DLD1 (cell line): Measurements from ENCODE around the gene CRACR2A.

Experiments
- in situ Hi-C: cut with HindIII; loops from 2 replicates; pipeline ENCODE4 v1.10.0; 2017; ENCODE audit warnings: low sequenced_read_pairs

Gene CRACR2A, protein sequence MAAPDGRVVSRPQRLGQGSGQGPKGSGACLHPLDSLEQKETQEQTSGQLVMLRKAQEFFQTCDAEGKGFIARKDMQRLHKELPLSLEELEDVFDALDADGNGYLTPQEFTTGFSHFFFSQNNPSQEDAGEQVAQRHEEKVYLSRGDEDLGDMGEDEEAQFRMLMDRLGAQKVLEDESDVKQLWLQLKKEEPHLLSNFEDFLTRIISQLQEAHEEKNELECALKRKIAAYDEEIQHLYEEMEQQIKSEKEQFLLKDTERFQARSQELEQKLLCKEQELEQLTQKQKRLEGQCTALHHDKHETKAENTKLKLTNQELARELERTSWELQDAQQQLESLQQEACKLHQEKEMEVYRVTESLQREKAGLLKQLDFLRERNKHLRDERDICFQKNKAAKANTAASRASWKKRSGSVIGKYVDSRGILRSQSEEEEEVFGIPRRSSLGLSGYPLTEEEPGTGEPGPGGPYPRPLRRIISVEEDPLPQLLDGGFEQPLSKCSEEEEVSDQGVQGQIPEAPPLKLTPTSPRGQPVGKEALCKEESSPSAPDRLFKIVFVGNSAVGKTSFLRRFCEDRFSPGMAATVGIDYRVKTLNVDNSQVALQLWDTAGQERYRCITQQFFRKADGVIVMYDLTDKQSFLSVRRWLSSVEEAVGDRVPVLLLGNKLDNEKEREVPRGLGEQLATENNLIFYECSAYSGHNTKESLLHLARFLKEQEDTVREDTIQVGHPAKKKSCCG

DNA sequence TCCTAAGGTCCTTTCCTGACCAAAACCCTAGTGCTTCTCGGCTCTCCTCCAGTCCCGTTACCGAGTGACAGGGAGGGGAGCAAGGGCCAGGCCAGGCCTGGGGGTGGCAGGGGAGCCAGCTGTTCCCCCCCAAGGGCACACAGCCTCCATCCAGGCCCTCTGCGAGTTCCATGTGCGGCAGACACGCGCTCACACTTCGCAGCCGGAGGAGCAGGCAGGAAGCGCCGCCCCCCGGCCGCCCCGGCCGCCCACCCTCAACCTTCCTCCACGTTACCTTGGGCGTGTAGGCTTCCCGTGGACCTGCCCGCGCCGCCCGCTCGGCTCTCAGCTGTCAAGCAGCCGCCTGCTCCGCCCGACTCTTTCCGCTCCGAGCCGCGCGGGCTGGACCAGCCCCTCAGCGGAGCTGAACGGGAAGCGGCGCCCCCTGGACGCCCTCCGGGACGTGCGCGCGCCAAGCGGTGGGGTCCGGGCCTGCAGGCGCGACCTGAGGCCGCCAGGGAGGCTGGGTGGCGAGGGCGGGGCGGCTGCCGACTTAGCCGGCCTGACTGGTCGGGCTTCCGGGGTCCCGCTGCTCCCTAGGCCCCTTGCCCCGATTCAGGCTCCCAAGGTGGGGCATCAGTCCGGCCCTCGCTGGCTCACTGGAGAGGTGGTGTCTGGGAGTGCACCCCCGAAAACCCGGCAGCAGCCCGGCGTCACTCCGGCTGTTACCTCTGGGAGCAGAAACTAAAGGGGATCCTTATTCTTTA lies at the start of gene CRACR2A:
TSS of gene CRACR2A (minus strand) at position 369 of the 746 bp plus-strand sequence. CDS start 56,110 bp downstream, outside the sequence.
- in situ Hi-C loops = no loop called here

GRCh38 chr12:3797531-3798048 lies 44.7 kb upstream of the CRACR2A start:
- in situ Hi-C loops = no loop called here

GRCh38 chr12:3795492-3796133 lies 42.7 kb upstream of the CRACR2A start:
- in situ Hi-C loops = no loop called here

GRCh38 chr12:3795066-3795465 lies 42.2 kb upstream of the CRACR2A start:
- in situ Hi-C loops = no loop called here

GRCh38 chr12:3792623-3793288 lies 39.8 kb upstream of the CRACR2A start:
- in situ Hi-C loops = no loop called here

- in situ Hi-C loops = no loop called here
These were observed 38.5 kb upstream of the CRACR2A start for GRCh38 chr12:3791256-3791874.

DNA sequence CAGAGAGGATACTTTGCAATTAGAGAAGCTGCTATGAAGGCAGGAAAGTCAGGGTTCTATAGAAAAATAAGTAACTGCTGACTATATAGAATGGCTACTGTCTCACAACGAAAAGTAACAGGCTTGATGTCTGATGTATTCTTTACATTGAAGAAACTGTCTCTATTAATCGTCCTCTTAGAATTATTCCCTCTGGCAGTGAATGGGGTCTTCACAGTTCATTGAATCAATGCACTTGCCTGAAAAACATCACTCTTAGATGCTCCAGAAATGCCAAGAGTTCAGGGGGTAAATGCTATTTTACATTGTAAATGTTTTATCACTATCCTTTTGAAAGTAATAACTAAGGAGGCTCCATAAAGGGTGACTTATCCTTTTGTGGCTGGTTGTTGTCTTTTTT lies 37.7 kb upstream of the CRACR2A start:
- in situ Hi-C loops = no loop called here

- in situ Hi-C loops = no loop called here
These were observed 36.9 kb upstream of the CRACR2A start for GRCh38 chr12:3789838-3790237.

DNA sequence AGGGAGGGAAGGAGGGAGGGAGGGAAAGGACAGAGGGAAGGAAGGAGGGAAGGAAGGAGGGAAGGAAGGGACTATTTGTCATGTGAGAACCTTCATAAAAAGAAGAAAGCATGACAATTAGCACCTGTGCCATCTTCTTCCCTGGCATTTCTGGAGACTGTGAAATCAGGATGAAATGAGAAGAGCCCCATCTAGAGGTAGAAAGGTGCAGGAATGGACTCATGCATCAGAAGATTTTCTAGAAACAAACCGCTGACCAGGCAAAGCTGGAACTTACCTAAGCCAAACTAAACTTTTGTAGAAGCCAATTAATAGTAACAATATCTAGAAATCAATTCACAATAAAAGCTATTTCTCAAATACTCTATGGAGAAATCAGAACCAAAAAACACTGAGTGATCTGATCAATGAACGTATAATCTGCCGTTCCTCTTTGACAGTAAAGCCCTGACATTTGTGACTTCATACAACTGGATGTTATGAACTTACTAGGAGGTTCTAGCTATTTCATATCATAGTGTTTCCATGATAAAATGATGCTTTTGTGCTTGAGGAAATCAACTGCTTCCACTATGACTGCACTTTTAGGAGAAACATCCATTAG lies 24.4 kb upstream of the CRACR2A start:
- in situ Hi-C loops = no loop called here

- in situ Hi-C loops = no loop called here
These were observed 22.6 kb upstream of the CRACR2A start for GRCh38 chr12:3775385-3776035.

GRCh38 chr12:3772380-3772779 lies 19.5 kb upstream of the CRACR2A start:
- in situ Hi-C loops = no loop called here

GRCh38 chr12:3771853-3772252 lies 18.9 kb upstream of the CRACR2A start:
- in situ Hi-C loops = no loop called here

DNA sequence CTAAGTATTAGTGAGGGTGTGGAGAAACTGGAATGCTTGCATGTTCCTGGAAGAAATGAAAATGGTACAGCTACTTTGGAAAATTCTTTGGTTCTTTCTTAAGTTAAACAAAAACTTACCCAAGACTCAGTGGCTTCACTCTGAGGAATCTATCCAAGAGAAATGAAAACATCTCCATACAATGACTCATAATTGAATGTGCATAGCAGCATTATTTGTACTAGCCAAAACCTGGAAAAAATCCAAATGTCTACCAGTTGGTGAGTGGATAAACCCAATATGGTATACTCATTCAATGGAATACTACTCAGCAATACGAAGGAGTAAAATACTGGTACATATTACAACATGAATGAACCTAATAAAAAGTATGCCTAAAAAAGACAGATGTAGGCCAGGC lies 18.0 kb upstream of the CRACR2A start:
- in situ Hi-C loops = no loop called here

DNA sequence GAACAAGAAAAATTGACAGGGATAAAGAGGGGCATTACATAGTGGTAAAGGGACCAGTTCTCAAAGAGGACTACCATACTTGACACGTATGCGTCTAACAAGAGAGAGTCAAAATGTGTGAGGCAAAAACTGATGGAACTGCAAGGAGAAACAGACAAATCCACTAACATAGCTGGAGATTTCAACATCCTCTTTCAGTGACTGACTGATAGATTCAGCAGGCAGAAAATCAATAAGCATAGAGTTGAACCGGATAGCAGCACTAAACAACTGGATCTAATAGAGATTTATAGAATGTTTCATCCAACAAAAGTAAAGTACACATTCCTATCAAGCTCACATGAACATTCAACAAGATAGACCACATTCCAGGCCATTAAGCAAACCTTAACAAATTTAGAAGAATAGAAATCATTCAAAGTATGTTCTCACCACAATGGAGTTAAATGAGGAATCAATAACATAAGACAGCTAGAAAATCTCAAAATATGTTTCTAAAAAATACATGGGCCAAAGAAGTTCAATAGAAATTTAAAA lies 16.1 kb upstream of the CRACR2A start:
- in situ Hi-C loops = no loop called here

DNA sequence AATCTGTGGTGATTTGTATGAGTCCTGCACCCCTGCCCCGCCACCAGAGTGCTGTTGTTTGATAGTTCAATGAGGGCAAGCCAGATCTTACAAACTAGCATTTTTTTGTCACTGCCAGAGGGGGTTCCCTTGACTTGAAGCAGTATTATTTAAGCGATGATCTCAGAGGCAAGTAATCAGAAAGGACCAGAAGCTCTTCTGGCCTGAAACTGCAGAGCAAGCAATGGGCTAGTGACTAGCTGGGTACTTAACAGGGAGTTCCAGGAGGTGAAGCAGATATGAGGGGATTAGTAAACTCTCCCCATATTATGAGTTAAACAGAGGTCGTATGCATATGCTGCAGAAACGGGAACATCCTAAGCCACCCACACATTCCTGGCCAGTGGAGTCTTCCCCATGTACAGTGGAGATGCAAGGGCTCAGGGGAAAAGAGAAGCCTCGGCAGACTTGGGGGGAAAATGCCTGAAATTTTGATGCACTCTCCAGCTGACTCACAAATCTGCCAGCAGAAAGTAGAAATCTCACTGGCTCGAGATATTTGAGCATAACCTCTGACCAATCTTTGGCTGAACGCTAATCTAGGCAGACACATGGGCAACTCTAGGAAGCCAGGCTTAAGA lies 8.3 kb upstream of the CRACR2A start:
- in situ Hi-C loops = no loop called here

DNA sequence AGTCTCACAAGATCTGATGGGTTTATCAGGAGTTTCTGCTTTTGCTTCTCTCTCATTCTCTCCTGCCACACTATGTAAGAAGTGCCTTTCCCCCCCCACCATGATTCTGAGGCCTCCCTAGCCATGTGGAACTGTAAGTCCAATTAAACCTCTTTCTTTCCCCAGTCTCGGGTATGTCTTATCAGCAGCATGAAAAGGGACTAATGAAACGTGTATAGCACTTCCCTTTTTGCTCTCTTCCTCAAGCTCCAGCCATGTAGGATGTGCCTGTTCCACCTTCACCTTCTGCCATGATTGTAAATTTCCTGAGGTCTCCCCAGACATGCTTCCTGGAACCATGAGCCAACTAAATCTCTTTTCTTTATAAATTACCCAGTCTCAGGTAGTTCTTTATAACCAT lies 7.0 kb upstream of the CRACR2A start:
- in situ Hi-C loops = no loop called here

DNA sequence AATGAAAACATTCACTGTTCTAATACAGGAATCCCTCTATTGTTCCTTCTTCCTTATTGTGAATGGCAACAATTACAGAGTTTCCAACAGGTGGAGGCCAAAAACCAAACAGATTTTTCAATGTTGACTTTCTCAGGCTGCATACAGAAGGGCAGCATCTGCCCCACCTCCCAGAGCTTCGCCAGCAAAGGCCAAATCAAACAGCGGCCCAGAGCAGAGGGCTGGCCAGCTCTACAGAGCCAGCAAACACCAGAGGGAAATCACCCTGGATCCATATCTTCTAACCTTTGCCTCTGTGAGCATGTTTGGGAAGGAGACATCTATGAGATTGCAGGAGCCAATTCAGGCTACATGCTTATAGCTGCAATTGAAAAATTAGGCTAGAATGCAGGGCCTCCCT lies 4.4 kb upstream of the CRACR2A start:
- in situ Hi-C loops = no loop called here

DNA sequence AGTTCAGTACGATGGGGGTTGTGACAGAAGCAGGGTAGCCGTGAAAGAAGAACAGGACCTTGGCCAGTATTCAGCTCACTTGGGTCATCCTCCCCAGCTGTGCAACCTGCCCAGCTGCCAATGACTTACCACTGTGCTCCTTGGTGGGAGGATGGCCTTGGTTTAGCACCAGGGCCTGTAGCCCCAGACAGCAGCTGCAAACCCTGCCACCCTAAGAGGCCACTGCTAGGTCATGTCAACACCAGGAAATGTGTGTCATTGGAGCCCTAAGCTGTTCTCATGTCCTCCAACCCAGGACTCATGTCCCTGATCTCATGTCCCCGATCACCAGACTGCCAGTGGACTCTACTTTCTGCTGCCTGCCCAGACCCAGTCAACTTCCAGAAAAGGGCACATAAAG lies 3.0 kb upstream of the CRACR2A start:
- in situ Hi-C loops = no loop called here
